ENCODE results near the gene CNR2. TPM values are rescaled to one million over a fixed set of nuclear protein-coding genes. Genes with fewer than 3 reads are reported as not detected.
A peak's percentile ranks its signal among the peaks of the same experiment; 100 is the strongest.
"Not testable (repeated sequence)": the region's sequence is repeated elsewhere in the genome, so short reads cannot be mapped to it uniquely, and the experiment has no call there.

CNR2 gene
- total RNA-seq, 6 experiments from 2014 or later, result not detected

DNA sequence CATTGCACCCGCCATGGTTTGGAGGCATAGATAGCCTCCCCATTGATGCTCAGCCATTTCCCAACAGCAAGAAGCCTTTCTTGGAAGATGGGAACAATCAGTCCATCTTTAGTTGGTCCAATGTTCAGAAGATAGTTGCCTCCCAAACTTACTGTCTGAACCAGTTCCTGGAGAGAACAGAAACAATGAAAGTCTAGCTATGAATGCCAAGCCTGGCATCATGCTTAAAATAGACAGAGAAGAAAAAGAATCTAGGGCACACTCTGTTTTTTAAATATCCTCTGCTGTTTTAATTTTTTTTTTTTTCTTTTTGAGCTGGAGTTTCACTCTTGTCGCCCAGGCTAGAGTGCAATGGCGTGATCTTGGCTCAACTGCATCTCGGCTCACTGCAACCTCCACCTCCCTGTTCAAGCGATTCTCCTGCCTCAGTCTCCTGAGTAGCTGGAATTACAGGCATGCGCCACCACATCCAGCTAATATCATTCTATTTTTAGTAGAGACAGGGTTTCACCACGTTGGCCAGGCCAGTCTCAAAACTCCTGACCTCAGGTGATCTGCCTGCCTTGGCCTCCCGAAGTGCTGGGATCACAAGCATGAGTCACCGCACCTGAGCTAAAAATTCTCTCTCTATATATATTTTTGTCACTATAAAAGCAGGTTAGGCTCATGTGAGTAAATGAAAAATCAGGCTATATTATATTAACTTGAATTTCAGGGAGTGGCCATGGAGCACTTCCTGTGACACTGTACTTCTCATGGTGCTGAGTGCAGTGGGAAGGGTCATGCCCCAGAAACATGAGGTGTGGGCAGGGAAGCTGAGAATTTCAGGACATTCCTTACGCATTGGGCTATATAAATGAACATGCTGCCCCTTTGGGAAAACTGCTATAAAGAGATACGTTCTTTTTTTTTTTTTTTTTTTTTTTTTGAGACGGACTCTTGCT lies 64.2 kb downstream of the CNR2 start:
- Mint-ChIP-seq H3K27me3 (ENCODE audit: insufficient read depth) (peaks cover 12% of the 10 kb centered on the region), H3K36me3 (ENCODE audit: low read depth) (0 out of 2 replicates have a peak, but pooled peaks cover 6% of the 10 kb centered on the region), H3K27ac (no peak overlapping the region), H3K9me3 (no peaks in the 10 kb centered on the region), H3K4me3 (no peak overlapping the region), H3K4me1 (ENCODE audit: low read depth) (no peaks in the 10 kb centered on the region; the same call in 1 of the 2 replicates)
- DNase-seq, result no peak
- TF ChIP-seq CTCF (IDR thresholded peaks at IDR 0.05), result no peak

DNA sequence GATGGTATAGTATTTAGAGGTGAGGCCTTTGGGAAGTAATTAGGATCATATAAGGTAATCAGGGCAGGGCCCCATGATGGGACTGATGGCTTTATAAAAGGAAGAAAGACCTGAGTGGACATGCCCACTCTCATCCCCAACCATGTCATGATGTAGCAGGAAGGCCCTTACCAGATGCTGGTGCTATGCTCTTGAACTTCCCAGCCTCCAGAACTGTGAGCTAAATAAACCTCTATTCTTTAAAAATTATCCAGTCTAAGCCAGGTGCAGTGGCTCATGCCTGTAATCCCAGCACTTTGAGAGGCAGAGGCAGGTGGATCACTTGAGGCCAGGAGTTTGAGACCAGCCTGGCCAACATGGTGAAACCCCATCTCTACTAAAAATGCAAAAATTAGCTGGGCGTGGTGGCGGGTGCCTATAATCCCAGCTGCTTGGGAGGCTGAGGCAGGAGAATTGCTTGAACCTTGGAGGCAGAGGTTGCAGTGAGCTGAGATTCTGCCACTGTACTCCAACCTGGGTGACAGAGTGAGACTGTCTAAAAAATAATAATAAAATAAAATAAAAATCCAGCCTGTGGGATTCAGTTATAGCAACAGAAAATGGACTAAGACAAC lies 65.6 kb downstream of the CNR2 start:
- not testable (repeated sequence) for H3K36me3 Mint-ChIP-seq (ENCODE audit: low read depth); H3K9me3 Mint-ChIP-seq; DNase-seq; H3K4me3 Mint-ChIP-seq; H3K4me1 Mint-ChIP-seq (ENCODE audit: low read depth); H3K27ac Mint-ChIP-seq
- peaks cover 16% of the 10 kb centered on the region for H3K27me3 Mint-ChIP-seq (ENCODE audit: insufficient read depth)

DNA sequence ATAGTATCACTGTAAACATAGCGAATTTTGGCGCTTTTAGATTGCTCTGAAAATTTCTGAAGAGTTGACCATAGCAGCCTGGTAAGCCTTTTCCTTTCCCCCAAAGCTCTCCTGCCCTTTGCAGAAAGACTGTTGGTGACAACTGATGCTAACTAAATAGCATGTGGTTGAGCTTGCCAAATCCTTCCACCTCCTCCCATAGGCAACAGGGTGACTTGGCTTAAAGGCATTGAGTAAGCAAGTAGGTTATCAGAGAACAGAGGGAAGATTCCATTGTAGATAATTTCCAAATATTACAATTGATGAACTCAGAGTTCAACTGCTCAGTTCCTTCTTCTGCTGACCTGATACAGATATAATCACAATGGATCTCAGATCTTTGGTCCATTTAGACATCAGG lies 68.0 kb downstream of the CNR2 start:
- H3K9me3 Mint-ChIP-seq, result no peaks in the 10 kb centered on the region
- DNase-seq, result no peak
- H3K36me3 Mint-ChIP-seq (ENCODE audit: low read depth), result 0 out of 2 replicates have a peak, but pooled peaks cover 6% of the 10 kb centered on the region
- H3K4me1 Mint-ChIP-seq (ENCODE audit: low read depth), result no peaks in the 10 kb centered on the region; the same call in 1 of the 2 replicates
- no peak overlapping the region for H3K27ac Mint-ChIP-seq
- H3K4me3 Mint-ChIP-seq, result no peak overlapping the region
- H3K27me3 Mint-ChIP-seq (ENCODE audit: insufficient read depth), result peaks cover 19% of the 10 kb centered on the region
- TF ChIP-seq CTCF (IDR thresholded peaks at IDR 0.05), result no peak

- DNase-seq, result no peak
- Mint-ChIP-seq H3K9me3 (no peaks in the 10 kb centered on the region), H3K27ac (no peak overlapping the region), H3K27me3 (ENCODE audit: insufficient read depth) (peaks cover 18% of the 10 kb centered on the region), H3K4me3 (no peak overlapping the region), H3K36me3 (ENCODE audit: low read depth) (0 out of 2 replicates have a peak, but pooled peaks cover 6% of the 10 kb centered on the region), H3K4me1 (ENCODE audit: low read depth) (no peaks in the 10 kb centered on the region; the same call in 1 of the 2 replicates)
- TF ChIP-seq CTCF (IDR thresholded peaks at IDR 0.05), result no peak
Observed at GRCh38 chr1:23843644-23844043, 69.5 kb downstream of the CNR2 start.

DNA sequence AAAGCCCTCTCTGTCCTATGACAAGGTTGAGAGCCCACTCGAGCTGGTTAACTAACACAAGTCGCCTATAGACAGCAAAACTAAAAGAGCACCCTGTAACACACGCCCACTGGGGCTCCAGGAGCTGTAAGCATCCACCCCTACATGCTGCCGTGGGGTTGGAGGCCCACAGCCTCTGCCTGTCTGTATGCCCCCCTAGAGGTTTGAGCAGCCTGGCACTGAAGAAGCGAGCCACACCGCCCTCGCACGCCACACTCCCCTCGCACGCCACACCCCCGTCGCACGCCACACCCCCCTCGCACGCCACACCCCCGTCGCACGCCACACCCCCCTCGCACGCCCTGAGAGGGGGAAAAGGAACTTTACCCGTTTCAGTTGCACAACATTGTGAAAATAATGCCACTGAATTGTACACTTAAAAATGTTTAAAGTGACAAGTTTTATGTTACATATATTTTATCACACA lies 74.7 kb downstream of the CNR2 start:
- DNase-seq, result peak; percentile 27
- H3K36me3 Mint-ChIP-seq (ENCODE audit: low read depth), result no peaks in the 10 kb centered on the region

More for the DNA sequence above, 74.7 kb downstream of the CNR2 start:
- Mint-ChIP-seq H3K4me3 (peak overlapping the region; percentile 82), H3K27ac (peak overlapping the region; percentile 33), H3K9me3 (no peaks in the 10 kb centered on the region), H3K4me1 (ENCODE audit: low read depth) (peaks cover 10% of the 10 kb centered on the region), H3K27me3 (ENCODE audit: insufficient read depth) (peaks cover 15% of the 10 kb centered on the region)
- no peak for TF ChIP-seq CTCF (IDR thresholded peaks at IDR 0.05)
